GM21390 (cell line): ENCODE data around the gene PSMD6.

Source experiments
- ATAC-seq: cut with Tn5 transposase; IDR thresholded peaks from one replicate; pipeline ENCODE4 v1.9.1; 2021; ENCODE audit not compliant: unreplicated experiment

Gene PSMD6

GRCh38 chr3:64011685-64012084 lies 11.6 kb downstream of the PSMD6 start:
- ATAC-seq = no peak

GRCh38 chr3:64010199-64010598 lies 13.1 kb downstream of the PSMD6 start:
- no peak for ATAC-seq

DNA sequence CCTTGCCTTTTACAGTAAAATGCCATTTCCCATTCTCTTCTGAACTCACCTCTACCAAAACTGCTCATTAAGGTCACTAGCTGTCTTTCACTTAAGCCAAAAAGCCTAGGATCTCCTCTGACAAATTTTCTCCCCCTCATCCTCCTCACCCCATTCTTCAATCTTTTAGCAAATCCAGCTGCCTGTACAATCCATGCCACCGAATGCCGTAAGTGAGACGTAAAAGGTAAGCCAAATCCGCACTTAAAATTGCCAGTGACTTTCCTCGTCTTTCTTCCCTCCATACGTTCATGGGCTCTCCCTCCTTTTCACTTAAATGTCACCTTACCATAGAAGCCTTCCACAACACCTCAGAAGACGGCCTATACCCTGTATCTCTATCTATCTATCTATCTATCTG lies 13.8 kb downstream of the PSMD6 start:
- ATAC-seq = no peak

- no peak for ATAC-seq
Observed at GRCh38 chr3:64008487-64009351, 14.6 kb downstream of the PSMD6 start.

DNA sequence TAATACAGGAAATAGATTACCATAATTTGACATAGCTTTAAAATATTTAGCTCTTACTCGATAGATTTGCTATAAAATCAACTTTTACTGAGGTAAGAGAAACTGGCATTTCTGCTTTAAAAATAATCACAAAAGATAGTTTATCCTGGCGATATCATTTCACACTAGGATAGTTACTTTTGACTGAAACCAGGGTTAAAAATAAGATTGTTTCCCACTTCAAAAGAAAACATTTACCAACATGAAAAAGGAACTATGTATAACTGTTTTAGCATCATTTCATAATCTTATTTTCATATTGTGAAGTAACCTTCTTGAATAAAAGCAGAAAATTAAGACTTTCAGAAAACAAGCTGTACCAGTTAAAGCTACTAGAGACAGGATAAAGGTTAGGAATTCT lies 15.3 kb downstream of the PSMD6 start:
- ATAC-seq = no peak

DNA sequence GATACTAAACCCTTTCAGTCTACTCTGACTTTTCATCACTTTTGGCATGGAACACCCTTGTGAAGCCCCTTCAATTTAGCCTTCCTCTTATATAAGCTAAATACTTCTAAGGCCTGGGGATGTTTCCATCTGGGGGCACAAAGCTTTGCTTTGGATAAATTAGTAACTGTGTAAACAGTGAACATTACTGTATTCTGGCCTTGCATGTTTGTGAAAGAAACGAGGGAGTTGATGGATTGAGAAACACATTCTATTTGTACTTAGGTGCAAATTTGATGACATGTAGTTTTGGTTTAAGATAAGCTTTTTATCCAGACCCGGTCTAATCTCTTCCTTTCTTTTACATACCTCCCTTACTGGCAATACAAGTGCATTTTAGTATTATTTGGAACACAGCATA lies 19.7 kb downstream of the PSMD6 start:
- ATAC-seq = no peak

- no peak for ATAC-seq
Observed at GRCh38 chr3:64002233-64002632, 21.1 kb downstream of the PSMD6 start.

GRCh38 chr3:64000453-64001055 lies 22.7 kb downstream of the PSMD6 start:
- no peak for ATAC-seq

DNA sequence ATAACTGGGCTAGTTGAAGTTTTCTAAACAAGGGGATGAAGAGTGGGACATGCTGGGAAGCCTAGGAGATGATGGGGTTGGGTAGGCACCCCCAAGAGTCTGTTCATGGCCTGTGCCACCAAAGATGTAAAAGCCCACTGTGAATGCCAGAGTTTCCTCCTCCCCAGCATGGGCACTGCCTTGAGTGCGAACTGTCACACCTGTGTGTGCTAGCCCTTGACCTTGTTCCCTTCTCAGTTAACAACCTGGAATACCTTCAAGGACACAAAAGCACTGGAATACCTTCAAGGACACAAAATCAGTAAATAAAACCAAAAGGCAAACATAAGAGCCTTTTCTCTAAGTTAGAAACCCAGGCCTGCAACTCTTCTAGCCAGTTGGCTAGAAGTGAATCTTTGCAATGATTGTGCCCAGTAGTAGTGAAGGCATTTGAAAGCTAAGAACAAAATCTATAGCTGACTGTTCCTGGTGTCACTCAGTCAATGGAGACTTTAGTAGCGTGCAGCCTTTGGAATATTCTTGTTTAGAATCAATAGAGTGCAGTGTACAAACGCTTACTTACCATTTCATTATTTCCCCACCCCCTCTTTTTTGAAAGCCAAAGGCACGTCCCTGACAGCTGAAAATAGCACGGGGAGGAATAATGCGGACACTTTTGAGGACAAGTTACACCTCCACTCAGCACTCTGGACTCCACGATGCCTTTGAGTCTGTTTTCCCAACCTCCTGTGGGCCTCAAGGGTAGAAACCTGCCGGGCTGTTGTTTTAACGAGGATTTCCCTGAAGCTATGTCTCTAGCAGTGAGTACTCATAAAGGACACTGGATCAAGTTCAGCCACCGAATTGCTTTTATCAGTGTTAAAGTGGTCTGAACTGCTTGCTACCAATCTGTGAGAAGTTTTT lies 24.2 kb downstream of the PSMD6 start:
- no peak for ATAC-seq

DNA sequence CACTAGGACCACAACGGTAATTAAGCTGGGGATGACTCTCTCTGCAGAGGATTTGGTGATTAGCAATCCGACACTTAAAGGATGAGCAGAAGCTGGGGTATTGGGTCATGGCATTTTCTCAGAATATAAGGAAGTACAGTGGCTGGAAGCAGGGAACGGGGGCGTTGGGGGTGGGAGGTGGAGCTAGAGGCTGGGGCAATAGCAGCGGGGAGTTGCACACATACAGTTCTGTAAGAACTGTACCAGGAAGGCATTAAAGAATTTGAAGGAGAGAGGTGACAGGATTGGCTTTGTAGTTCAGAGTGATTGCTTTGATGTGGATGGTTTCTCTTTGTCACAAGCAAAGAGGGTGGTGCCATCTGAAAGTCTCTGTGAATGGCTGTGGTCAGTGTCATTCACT lies 28.2 kb downstream of the PSMD6 start:
- no peak for ATAC-seq

- peak; percentile 85 for ATAC-seq
Observed at GRCh38 chr3:63993653-63994079, 29.6 kb downstream of the PSMD6 start.

DNA sequence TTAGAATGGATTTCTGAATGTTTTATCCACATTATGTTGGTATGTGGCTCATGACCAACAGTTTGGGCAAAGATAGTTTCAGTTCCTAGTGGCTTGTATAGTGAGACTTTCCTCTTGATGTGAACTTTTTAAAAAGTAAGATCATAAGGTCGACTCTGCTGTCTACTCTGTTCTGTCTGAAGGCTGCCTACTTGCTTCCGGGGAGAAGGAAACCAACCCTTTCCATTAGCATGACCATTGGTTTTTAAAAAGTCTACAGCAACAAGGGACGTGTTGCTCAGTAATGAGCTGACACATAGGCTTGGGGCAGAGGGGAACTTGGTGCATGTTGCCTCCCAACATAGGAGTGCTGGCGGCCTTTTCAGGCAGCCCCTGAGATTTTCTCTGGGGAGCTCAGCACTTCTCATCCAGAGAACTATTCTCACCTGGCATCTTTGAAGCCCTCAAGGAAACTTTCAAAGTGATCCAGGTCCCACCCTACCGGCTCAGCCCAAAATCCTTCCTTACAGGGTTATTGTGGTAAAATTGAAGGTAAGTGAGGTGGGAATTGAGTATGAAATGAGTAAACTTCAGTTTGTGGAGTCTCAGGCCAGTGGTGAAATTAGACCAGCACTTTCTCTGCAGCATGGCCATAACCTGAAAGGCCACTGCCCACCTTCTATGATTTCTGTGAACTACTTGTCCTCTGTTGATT lies 30.6 kb downstream of the PSMD6 start:
- ATAC-seq = no peak

DNA sequence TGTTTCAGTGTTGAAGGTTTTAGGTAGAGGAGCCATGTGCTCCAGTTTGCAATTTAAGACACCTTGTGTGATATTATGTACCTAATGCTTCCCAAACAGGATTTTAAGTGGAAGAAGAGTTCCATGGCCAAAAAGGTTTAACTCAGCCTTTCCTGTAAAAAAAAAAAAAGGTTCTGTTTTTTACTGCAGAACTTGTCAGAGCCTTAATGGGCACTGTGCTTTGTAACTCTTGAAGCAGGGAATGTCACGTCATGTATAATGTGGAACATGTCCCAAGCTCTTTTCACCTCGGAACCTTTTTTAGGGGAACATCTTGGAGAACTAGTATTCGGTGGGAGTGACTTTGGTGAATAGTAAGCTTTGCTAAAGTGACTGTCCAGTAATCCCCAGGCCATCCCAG lies 31.6 kb downstream of the PSMD6 start:
- no peak for ATAC-seq

GRCh38 chr3:63990733-63991132 lies 32.6 kb downstream of the PSMD6 start:
- no peak for ATAC-seq

GRCh38 chr3:63990204-63990603 lies 33.1 kb downstream of the PSMD6 start:
- no peak for ATAC-seq

DNA sequence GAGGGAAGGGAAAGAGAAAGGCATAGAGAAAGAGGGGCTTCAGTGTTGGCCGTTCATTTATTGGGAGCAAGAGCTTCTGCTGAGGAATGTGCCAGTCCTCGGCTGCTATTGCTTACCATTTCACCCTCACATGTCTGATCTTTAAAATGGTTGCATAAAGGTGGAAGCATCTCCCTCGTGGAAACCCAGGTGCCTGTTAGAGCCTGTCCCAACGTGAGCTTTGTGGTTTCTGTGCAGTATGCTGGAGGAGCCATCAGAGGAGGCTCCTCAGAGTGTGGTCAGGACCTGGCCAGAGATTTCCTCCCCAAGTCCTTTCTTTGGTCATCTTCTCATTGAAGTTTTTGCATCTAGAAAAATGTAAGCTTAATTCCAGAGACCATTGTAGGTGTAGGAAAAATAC lies 34.4 kb downstream of the PSMD6 start:
- no peak for ATAC-seq

- ATAC-seq = no peak
Observed at GRCh38 chr3:63986831-63987230, 36.5 kb downstream of the PSMD6 start.

DNA sequence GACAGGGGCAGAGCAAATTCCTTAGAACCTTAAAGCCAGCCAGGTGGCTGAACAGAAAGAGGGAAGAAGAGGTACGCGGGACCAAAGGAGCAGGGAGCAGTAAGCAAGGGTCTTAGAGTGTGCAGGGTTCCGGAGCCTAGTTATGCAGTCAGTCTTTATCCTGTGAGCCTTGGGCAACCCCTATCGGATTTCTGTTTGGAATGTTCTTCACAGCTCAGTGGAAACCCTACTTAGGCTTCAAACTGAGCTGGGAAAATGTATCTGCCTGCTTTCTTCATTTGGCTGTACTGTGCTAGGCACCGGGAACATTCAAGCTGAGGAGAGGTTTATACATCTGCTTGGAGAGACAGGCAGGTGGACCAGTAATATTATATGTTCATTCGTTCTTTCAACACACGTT lies 37.1 kb downstream of the PSMD6 start:
- no peak for ATAC-seq

DNA sequence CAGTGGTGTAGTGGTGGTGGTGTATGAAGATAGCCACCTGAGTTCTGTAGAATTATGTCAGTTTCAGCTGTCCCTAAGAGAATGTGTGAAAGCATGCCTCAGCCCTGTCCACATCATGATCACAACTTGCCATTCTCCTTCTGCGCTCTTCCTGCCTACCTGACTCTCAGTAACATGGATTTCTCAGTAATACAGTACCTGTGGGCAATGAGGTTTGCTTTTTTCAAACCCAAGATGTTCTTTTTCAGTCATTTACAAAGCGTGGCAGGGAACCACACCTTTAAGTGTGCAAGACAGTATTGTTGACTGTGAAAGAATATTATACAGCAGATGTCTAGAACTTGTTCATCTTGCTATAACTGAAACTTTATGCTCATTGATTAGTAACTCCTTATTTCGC lies 38.9 kb downstream of the PSMD6 start:
- ATAC-seq = no peak

DNA sequence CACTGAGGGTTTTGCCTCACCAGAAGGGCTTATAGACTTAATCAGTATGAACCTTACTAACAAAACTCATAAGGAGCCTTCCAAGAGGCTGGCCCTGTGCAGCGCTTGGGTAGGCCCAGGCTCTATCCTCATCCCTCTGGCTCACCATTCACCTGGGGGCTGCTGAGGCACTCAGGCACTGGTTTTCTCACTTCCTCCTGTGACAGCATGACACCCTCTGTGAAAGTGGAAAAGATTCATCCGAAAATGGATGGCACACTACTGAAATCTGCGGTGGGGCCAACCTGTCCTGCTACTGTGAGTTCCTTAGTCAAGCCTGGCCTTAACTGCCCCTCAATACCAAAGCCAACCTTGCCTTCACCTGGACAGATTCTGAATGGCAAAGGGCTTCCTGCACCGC lies 41.3 kb downstream of the PSMD6 start:
- ATAC-seq = no peak
